ENCODE measurements around the gene KIF5C.
A peak's percentile ranks its signal among the peaks of the same experiment; 100 is the strongest.

Gene KIF5C

DNA sequence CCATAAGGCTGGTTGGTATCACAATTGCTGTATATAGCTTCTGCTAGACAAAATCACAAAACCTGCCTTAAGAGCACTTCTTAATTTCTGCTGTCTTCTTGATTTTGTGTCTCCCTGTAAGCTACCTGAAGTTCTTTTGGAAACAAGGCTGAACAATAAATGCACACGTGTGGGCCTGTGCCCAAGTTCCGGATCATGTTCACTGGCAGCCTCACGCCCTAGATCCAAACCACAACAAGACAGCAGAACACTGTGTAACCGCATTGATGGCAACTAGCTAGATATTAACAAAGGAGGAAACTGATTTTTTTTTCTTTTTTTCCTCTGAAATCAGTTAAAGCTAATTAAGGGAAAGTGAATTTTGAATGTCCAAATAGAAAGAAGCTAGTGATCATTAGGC is 82.0 kb downstream of the KIF5C start:
- no peaks in the 10 kb centered on the region for H3K9me3 ChIP-seq (ENCODE audit: insufficient read depth, low read length, severe bottlenecking)
- H2AFZ ChIP-seq (ENCODE audit: low read depth, low read length): no peak overlapping the region
- peak; percentile 13 for DNase-seq
- H4K20me1 ChIP-seq (ENCODE audit: insufficient read depth, low read length): no peaks in the 10 kb centered on the region
- H3K4me1 ChIP-seq (ENCODE audit: insufficient read depth, low read length): no peaks in the 10 kb centered on the region
- peak; percentile 78 for ATAC-seq (ENCODE audit: insufficient read depth, low read depth)
- H3K27ac ChIP-seq (ENCODE audit: low read length): no peak overlapping the region
- no peak overlapping the region for H3K9ac ChIP-seq (ENCODE audit: low read depth, low read length)
- no peak overlapping the region for H3K4me2 ChIP-seq (ENCODE audit: insufficient read depth, low read length)
- no peaks in the 10 kb centered on the region for H3K36me3 ChIP-seq (ENCODE audit: insufficient read depth, low read length)
- H3K79me2 ChIP-seq (ENCODE audit: insufficient read depth, low read length): no peaks in the 10 kb centered on the region
- TF ChIP-seq, protein P1, sequence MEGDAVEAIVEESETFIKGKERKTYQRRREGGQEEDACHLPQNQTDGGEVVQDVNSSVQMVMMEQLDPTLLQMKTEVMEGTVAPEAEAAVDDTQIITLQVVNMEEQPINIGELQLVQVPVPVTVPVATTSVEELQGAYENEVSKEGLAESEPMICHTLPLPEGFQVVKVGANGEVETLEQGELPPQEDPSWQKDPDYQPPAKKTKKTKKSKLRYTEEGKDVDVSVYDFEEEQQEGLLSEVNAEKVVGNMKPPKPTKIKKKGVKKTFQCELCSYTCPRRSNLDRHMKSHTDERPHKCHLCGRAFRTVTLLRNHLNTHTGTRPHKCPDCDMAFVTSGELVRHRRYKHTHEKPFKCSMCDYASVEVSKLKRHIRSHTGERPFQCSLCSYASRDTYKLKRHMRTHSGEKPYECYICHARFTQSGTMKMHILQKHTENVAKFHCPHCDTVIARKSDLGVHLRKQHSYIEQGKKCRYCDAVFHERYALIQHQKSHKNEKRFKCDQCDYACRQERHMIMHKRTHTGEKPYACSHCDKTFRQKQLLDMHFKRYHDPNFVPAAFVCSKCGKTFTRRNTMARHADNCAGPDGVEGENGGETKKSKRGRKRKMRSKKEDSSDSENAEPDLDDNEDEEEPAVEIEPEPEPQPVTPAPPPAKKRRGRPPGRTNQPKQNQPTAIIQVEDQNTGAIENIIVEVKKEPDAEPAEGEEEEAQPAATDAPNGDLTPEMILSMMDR (IDR thresholded peaks at IDR 0.05; ENCODE audit: borderline replicate concordance, extremely low read depth, low read length, poor library complexity, severe bottlenecking): no peak
- no peak for TF ChIP-seq EZH2 (IDR thresholded peaks at IDR 0.05; ENCODE audit: borderline replicate concordance, low read depth, low read length, severe bottlenecking)
- H3K27me3 ChIP-seq (ENCODE audit: insufficient read depth, low read length, poor library complexity): peaks cover 4% of the 10 kb centered on the region
- H3K4me3 ChIP-seq (ENCODE audit: low read depth in 1 of 2, low read length in 2 of 2): no peak overlapping the region

DNA sequence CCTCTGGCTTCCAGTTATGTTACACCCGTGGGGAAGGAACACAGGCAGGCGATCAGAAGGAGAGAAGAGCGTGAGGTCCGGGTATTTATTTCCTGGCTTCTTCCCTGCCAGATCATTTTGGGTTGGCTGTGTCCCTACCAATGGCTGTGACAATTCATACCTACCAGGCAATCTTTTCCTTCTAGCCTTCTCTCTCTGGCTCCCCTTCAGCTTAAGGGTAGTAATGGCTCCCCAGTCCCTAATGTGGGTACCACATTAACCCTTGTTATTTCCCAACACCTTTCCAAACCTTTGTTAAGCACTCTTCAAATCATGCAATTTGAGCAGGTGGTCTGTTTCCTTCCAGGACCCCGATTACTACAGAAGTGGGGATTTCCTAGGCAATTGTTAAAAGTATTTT is 84.7 kb downstream of the KIF5C start:
- DNase-seq (no peak), ATAC-seq (ENCODE audit: insufficient read depth, low read depth) (no peak)
- Histone ChIP-seq H3K4me1 (ENCODE audit: insufficient read depth, low read length) (no peaks in the 10 kb centered on the region), H3K9ac (ENCODE audit: low read depth, low read length) (no peak overlapping the region), H4K20me1 (ENCODE audit: insufficient read depth, low read length) (no peaks in the 10 kb centered on the region), H3K27me3 (ENCODE audit: insufficient read depth, low read length, poor library complexity) (peaks cover 8% of the 10 kb centered on the region), H3K36me3 (ENCODE audit: insufficient read depth, low read length) (no peaks in the 10 kb centered on the region), H2AFZ (ENCODE audit: low read depth, low read length) (no peak overlapping the region), H3K4me2 (ENCODE audit: insufficient read depth, low read length) (no peak overlapping the region), H3K79me2 (ENCODE audit: insufficient read depth, low read length) (no peaks in the 10 kb centered on the region), H3K9me3 (ENCODE audit: insufficient read depth, low read length, severe bottlenecking) (no peaks in the 10 kb centered on the region), H3K4me3 (ENCODE audit: low read depth in 1 of 2, low read length in 2 of 2) (no peak overlapping the region), H3K27ac (ENCODE audit: low read length) (no peak overlapping the region)
- TF ChIP-seq EZH2 (IDR thresholded peaks at IDR 0.05; ENCODE audit: borderline replicate concordance, low read depth, low read length, severe bottlenecking): no peak

DNA sequence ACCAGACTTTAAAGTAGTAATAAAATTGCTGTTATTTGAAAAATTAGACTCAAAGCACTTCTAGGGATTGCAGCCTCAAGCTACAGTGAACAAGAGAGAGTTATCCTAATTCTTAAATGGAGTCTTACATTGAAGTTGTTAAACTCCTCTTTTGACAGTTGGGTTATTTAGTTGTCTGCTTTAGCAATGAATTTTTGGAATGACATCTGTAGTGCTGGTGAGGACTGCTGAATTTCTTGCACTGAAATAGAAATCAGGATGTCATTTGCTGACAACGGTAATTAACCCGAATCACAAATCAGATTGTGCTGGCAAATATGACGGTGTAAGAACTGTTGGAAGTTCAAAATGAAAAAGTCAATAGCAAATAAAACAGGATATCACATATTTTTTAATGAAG is 85.5 kb downstream of the KIF5C start:
- no peak overlapping the region for H3K4me3 ChIP-seq (ENCODE audit: low read depth in 1 of 2, low read length in 2 of 2)
- no peak overlapping the region for H2AFZ ChIP-seq (ENCODE audit: low read depth, low read length)
- DNase-seq (no peak), ATAC-seq (ENCODE audit: insufficient read depth, low read depth) (no peak)
- TF ChIP-seq, protein P1 (IDR thresholded peaks at IDR 0.05; ENCODE audit: borderline replicate concordance, extremely low read depth, low read length, poor library complexity, severe bottlenecking): no peak
- TF ChIP-seq EZH2 (IDR thresholded peaks at IDR 0.05; ENCODE audit: borderline replicate concordance, low read depth, low read length, severe bottlenecking): no peak
- H3K27me3 ChIP-seq (ENCODE audit: insufficient read depth, low read length, poor library complexity): peaks cover 10% of the 10 kb centered on the region
- H3K4me1 ChIP-seq (ENCODE audit: insufficient read depth, low read length): no peaks in the 10 kb centered on the region
- H4K20me1 ChIP-seq (ENCODE audit: insufficient read depth, low read length): no peaks in the 10 kb centered on the region
- no peaks in the 10 kb centered on the region for H3K79me2 ChIP-seq (ENCODE audit: insufficient read depth, low read length)
- H3K36me3 ChIP-seq (ENCODE audit: insufficient read depth, low read length): no peaks in the 10 kb centered on the region
- H3K9me3 ChIP-seq (ENCODE audit: insufficient read depth, low read length, severe bottlenecking): no peaks in the 10 kb centered on the region
- H3K9ac ChIP-seq (ENCODE audit: low read depth, low read length): no peak overlapping the region
- H3K27ac ChIP-seq (ENCODE audit: low read length): no peak overlapping the region
- no peak overlapping the region for H3K4me2 ChIP-seq (ENCODE audit: insufficient read depth, low read length)

DNA sequence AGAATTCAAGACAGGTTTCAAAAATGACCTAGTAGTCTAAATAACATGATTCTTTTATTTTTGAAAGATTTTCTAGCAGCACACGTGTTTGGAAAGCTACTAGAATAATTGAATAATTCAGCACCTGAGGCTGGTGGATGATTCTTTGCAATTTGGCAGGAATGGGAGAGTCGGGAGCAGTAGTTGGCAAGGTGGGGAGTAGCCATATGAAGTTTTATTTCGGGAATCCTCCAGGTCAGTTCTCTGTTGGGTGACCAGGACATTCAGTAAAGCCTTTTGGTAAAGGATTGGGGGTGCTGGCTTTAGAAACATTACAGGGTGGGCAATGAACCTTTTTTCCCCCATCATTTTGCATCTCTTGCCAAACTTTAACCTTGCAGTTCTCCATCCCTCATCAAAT is 88.4 kb downstream of the KIF5C start:
- no peak for TF ChIP-seq EZH2 (IDR thresholded peaks at IDR 0.05; ENCODE audit: borderline replicate concordance, low read depth, low read length, severe bottlenecking)
- TF ChIP-seq, protein P1 (IDR thresholded peaks at IDR 0.05; ENCODE audit: borderline replicate concordance, extremely low read depth, low read length, poor library complexity, severe bottlenecking): no peak
- H3K36me3 ChIP-seq (ENCODE audit: insufficient read depth, low read length): no peaks in the 10 kb centered on the region

More for the DNA sequence above, 88.4 kb downstream of the KIF5C start:
- H3K4me2 ChIP-seq (ENCODE audit: insufficient read depth, low read length): no peak overlapping the region
- no peak overlapping the region for H3K4me3 ChIP-seq (ENCODE audit: low read depth in 1 of 2, low read length in 2 of 2)
- H3K9ac ChIP-seq (ENCODE audit: low read depth, low read length): no peak overlapping the region
- ATAC-seq (ENCODE audit: insufficient read depth, low read depth) (no peak), DNase-seq (no peak)
- H4K20me1 ChIP-seq (ENCODE audit: insufficient read depth, low read length): no peaks in the 10 kb centered on the region
- no peak overlapping the region for H2AFZ ChIP-seq (ENCODE audit: low read depth, low read length)
- no peaks in the 10 kb centered on the region for H3K79me2 ChIP-seq (ENCODE audit: insufficient read depth, low read length)
- H3K27me3 ChIP-seq (ENCODE audit: insufficient read depth, low read length, poor library complexity): peaks cover 12% of the 10 kb centered on the region
- H3K9me3 ChIP-seq (ENCODE audit: insufficient read depth, low read length, severe bottlenecking): no peaks in the 10 kb centered on the region
- no peaks in the 10 kb centered on the region for H3K4me1 ChIP-seq (ENCODE audit: insufficient read depth, low read length)
- no peak overlapping the region for H3K27ac ChIP-seq (ENCODE audit: low read length)
